VCaP (cell line): ENCODE results near the gene PBLD.
"Not testable (repeated sequence)": the region's sequence is repeated elsewhere in the genome, so short reads cannot be mapped to it uniquely, and the experiment has no call there.

ENCODE experiments used
- H3K27ac ChIP-seq: fragments of 450-650 bp; 2 replicates; pipeline ENCODE4 v1.5.1; 2017
- TF ChIP-seq, protein P1 (sequence below): fragments of 450-650 bp; conservative IDR thresholded peaks from 2 replicates; pipeline ENCODE4 v1.5.1; 2017; ENCODE audit warnings: mild to moderate bottlenecking, moderate library complexity

PBLD gene

DNA sequence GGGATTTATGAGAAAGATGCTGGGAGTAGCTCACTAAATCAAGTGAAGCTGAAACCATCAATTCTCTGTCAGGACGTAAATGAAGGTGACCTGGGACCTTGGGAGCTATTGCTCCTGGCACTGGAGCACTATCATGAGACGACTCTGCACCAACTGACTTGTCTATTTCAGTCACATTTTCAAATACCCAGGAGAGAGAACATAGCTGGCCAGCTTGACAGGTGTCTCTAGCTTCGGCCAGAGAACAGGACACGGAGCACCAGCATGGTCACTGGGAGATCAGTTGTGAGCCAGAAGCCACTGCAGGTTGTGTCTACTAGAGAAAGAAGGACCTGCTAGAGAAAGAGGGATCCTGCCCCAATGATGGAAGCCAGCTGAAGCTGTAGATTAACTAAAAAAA lies 83.4 kb downstream of the PBLD start:
- TF ChIP-seq, protein P1, sequence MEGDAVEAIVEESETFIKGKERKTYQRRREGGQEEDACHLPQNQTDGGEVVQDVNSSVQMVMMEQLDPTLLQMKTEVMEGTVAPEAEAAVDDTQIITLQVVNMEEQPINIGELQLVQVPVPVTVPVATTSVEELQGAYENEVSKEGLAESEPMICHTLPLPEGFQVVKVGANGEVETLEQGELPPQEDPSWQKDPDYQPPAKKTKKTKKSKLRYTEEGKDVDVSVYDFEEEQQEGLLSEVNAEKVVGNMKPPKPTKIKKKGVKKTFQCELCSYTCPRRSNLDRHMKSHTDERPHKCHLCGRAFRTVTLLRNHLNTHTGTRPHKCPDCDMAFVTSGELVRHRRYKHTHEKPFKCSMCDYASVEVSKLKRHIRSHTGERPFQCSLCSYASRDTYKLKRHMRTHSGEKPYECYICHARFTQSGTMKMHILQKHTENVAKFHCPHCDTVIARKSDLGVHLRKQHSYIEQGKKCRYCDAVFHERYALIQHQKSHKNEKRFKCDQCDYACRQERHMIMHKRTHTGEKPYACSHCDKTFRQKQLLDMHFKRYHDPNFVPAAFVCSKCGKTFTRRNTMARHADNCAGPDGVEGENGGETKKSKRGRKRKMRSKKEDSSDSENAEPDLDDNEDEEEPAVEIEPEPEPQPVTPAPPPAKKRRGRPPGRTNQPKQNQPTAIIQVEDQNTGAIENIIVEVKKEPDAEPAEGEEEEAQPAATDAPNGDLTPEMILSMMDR = no peak
- H3K27ac ChIP-seq = no peak overlapping the region

DNA sequence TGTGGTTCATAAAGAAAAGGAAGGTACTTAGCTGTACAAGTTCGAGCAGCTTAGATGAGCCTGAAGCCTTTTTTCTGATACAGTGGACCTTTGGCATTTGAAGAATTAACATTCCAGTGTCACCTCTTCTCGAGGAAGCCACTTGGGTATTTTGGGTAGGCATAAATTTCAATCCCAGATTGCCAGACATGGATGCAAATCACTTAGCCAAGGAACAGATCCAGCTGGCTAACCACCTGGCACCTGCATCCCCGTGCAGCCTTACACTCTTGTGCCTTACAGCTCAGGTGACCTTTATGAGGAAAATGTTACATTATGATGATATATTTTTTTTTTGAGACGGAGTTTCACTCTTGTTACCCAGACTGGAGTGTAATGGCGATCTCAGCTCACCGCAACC lies 84.8 kb downstream of the PBLD start:
- no peak overlapping the region for H3K27ac ChIP-seq

DNA sequence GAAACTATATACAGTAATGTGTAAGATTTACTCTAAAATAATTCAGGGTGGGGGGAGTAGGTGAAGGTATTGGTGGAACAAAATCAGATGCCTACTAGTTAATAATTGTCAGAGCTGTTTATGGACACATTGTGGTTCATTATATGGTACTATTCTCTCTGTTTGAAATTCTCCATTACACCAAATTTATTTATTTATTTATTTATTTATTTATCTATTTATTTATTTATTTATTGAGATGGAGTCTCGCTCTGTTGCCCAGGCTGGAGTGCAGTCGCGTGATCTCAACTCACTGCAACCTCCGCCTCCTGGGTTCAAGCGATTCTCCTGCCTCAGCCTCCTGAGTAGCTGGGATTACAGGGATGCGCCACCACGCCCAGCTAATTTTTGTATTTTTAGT lies 86.3 kb downstream of the PBLD start:
- not testable (repeated sequence) for H3K27ac ChIP-seq

More for the DNA sequence above, 84.8 kb downstream of the PBLD start:
- TF ChIP-seq, protein P1 = no peak

DNA sequence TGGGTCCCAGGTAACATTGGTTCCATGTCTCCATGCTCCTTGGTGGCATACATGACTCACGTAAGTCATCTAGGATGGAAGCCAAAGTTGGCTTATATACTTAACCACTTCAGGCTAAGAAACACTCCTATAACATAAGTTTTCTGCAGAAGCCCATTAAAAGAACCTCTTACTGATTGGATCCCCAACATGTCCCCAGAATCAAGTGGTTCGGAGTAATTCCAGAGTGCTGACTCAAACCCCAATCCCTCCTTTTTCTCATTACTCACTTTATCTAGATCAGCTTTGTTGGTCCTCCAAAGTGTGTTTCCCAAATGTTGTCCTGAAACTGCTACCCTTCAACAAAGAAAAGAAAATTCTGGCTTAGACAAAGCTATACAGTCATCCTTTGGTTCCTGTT lies 90.7 kb downstream of the PBLD start:
- TF ChIP-seq, protein P1 = no peak
- H3K27ac ChIP-seq = no peak overlapping the region

DNA sequence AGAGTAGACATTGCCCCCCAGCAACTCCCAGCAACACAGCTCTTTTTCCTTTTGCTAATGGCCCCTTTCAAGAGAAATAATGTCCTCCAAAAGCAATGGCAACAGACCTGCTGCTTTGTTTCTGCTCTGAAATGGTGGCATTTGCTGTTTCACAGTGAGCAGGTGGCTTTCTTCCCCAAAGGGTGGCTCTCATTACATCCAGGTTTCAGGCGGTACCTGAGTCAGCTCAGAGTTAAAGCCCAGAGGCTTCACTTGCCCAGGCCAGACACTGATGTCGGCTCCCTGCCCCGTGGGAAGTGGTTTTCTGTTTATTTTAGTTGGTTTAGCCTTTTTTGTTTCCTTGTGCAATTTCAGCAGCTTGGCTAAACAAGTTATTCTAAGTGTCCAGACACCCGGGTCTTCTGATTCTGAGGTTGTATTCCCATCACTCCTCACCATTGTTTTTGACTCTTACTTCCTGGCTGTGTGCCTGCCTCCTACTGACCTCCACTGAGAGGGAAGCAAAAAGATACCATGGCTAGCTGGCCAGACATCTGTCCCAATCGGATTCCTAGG lies 93.1 kb downstream of the PBLD start:
- H3K27ac ChIP-seq = no peak overlapping the region
- TF ChIP-seq, protein P1 = no peak

DNA sequence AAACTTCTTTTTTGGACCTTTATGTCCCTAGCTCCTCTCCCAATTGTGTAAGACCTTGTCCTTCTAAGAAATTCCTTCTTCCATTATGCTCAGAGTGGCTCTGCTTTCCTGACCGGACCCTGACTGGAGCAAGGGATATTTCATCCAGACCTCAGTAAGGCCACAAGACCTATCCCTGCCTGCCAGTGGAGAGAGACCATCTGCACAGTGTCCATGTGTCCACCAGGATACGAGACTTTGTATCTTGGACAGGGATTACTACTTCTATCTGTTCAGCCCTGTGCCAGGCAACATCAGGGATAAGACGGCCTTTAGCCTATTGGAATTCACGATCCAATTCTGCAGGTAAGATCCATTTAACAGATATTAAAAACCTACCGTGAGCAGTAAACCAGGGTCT lies 93.7 kb downstream of the PBLD start:
- TF ChIP-seq, protein P1 = no peak

DNA sequence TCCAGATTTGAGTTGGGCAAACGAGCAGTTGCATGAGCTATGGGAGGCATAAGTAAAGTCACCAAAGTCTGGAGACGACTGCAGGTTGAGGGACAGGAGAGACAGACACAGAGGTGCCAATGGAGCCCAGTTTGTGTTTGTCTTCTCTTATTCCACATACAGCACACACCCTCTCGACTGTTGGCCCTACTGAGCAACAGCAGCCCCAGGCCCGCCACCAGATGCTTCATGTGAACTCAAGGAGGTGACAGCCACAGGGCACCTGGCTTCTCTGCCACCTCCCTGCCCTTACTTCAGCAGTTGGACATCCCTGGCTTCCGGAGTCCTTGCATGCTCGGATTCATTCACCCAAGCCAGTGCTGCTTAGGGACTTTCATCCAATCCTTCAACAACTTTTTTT lies 94.4 kb downstream of the PBLD start:
- H3K27ac ChIP-seq = no peak overlapping the region
- TF ChIP-seq, protein P1 = no peak

More for the DNA sequence above, 93.7 kb downstream of the PBLD start:
- H3K27ac ChIP-seq = no peak overlapping the region

DNA sequence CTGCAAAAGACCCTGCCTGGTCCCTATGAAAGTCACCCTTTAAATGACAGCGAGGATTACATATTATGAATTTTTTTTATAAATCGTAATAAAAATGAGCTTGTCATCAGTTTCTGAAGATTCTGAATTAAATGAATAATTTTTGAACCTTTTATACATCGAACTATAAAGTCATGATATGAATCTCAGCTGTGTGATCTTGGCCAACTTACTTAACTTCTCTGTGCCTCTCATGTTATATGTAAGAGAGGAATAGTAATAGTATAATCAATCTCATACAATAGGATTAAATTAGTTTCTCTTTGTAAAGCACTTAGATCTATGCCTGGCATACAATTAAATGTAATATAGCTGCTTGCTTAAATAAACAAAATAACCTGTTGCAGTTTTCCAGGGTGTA lies 95.6 kb downstream of the PBLD start:
- TF ChIP-seq, protein P1 = no peak
- no peak overlapping the region for H3K27ac ChIP-seq
